Measurements from ENCODE around the gene TNK2. TPM values are rescaled to one million over a fixed set of nuclear protein-coding genes. Genes with fewer than 3 reads are reported as not detected.

TNK2 gene
- total and polyA plus RNA-seq, 2 of the 13 experiments (the other 11 are each of a cell fraction or from before 2014, with no cell fraction given), result 4.6 to 5.8 TPM

DNA sequence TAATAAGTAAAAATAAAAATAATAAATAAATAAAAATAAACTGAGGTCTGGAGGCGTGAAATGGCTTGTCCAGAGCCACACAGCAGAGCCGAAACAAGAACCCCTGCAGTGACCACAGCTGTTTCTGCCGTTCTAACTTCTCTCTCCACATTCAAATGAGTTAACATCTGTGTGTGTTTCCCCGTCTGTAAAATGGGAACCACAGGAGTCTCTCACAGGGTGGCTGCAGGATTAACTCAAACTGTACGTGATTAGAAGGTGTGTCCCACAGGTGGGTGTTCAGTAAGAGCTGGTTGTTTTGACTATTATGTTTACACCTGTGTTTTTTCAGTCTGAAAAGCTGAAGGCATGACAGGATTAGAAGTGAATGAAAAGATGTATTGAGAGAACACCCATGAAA lies 69.6 kb downstream of the TNK2 start:
- no TSS peak for BruUV-seq (replicated peaks)

More for the DNA sequence above, 69.6 kb downstream of the TNK2 start:
- ChIA-PET POLR2A (no interaction called here), CTCF (ENCODE audit: low intra/inter-chr PET ratio, low total read pairs) (no interaction called here)
- ATAC-seq (no peak), FAIRE-seq (no peak), DNase-seq (ENCODE audit: low spot score) (no peak)
- H3K27ac ChIP-seq (ENCODE audit: extremely low read length, insufficient read depth, low read length), result no peak overlapping the region
- 32% methylated on average over 5 of the region's 5 CpGs for WGBS (ENCODE audit: low lambda C conversion rate)
- no peak for TF ChIP-seq ZNF431 (CRISPR knock-in tag; IDR thresholded peaks at IDR 0.05; ENCODE audit: borderline replicate concordance, low read depth)
- no peak for TF ChIP-seq REXO4 (CRISPR knock-in tag; IDR thresholded peaks at IDR 0.05; ENCODE audit: borderline replicate concordance)
- TF ChIP-seq NR2F2 (IDR thresholded peaks at IDR 0.05; ENCODE audit: borderline replicate concordance, low read depth), result no peak
- TF ChIP-seq ZNF800 (CRISPR knock-in tag; IDR thresholded peaks at IDR 0.05), result no peak
- no peak for TF ChIP-seq NBN (conservative IDR thresholded peaks at IDR 0.05)
- TF ChIP-seq SMYD3 (CRISPR knock-in tag; IDR thresholded peaks at IDR 0.05), result no peak
- TF ChIP-seq ZNF670 (CRISPR knock-in tag; IDR thresholded peaks at IDR 0.05; ENCODE audit: borderline replicate concordance), result no peak
- TF ChIP-seq SYNCRIP (IDR thresholded peaks at IDR 0.05; ENCODE audit: insufficient read depth, low read depth, low read length), result no peak
- no peak for TF ChIP-seq MEF2D (CRISPR knock-in tag; IDR thresholded peaks at IDR 0.05)
- no peak for TF ChIP-seq CBFB (CRISPR knock-in tag; IDR thresholded peaks at IDR 0.05)
- no peak for TF ChIP-seq CAMTA2 (CRISPR knock-in tag; IDR thresholded peaks at IDR 0.05; ENCODE audit: borderline replicate concordance)
- no peak for TF ChIP-seq ZNF703 (CRISPR knock-in tag; IDR thresholded peaks at IDR 0.05; ENCODE audit: borderline replicate concordance)
- no peak for TF ChIP-seq ETV5 (CRISPR knock-in tag; IDR thresholded peaks at IDR 0.05; ENCODE audit: borderline replicate concordance)
- no peak for TF ChIP-seq SKI (IDR thresholded peaks at IDR 0.05; ENCODE audit: partially characterized antibody)
- no peak for TF ChIP-seq RXRA (CRISPR knock-in tag; IDR thresholded peaks at IDR 0.05)
- no peak overlapping the region for H3K4me3 ChIP-seq (replicated peaks in 1 of 3; ENCODE audit: insufficient read depth in 1 of 3, low read depth in 2 of 3, low read length in 3 of 3)
- no peaks in the 10 kb centered on the region for H3K9me3 ChIP-seq (ENCODE audit: low read length)
- no peaks in the 10 kb centered on the region for H3K36me3 ChIP-seq (replicated peaks in 1 of 2; ENCODE audit: control insufficient read depth in 1 of 2, insufficient read depth in 2 of 2, low read length in 2 of 2)
- 0 out of 2 replicates have a peak, but pooled peaks cover 5% of the 10 kb centered on the region for H3K4me1 ChIP-seq (ENCODE audit: insufficient read depth, low read length)
- no peak overlapping the region for H2AFZ ChIP-seq (ENCODE audit: low read length)
- in situ Hi-C loops (cut with HindIII; ENCODE audit: extremely low pct_ligation_motif_present, low pct_unique_long_range_greater_than_20kb), result no loop called here
- no peaks in the 10 kb centered on the region for H4K20me1 ChIP-seq (ENCODE audit: insufficient read depth, low read length)
- H3K4me2 ChIP-seq (ENCODE audit: low read depth, low read length), result no peak overlapping the region
- no peaks in the 10 kb centered on the region for H3K79me2 ChIP-seq (ENCODE audit: insufficient read depth, low read length)
- H3K9ac ChIP-seq (ENCODE audit: insufficient read depth, low read depth, low read length), result no peak overlapping the region
- intact Hi-C loops (cut with micrococcal nuclease; ENCODE audit: unreplicated experiment), result no loop called here
- H3K27me3 ChIP-seq (ENCODE audit: control insufficient read depth in 1 of 2, insufficient read depth in 2 of 2, low read length in 2 of 2), result peaks cover 0 to 44% of the 10 kb centered on the region in 2 experiments; a peak in 4 of 5 replicates
